GM18502 (cell line): Measurements from ENCODE around the gene KLF13.

ENCODE experiments used
- ATAC-seq: cut with Tn5 transposase; IDR thresholded peaks from one replicate; pipeline ENCODE4 v1.9.1; 2021; ENCODE audit warnings: mild to moderate bottlenecking; ENCODE audit not compliant: unreplicated experiment, poor library complexity

KLF13 gene

DNA sequence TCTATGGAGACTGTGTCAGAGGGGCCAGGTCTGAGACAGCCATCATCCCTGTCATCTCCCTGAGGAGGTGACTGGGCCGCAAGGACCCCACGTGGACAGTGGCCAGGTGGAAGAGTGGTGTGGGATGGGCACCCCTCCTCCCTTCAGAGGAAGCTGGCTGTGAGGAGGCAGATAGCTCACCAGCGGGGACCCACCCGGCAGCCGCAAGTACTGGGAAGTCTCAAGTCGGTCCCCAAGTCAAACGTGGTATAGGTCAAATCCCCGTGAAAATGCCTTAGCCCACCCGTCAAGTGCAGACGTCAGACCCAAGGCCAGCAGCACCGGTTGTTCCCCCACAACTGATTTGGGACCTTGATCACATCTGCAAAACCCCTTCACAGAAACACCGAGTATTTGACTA, 12.3 kb upstream of the KLF13 start:
- ATAC-seq, result no peak

- ATAC-seq, result no peak
Measured at GRCh38 chr15:31316135-31316795, 10.4 kb upstream of the KLF13 start.

DNA sequence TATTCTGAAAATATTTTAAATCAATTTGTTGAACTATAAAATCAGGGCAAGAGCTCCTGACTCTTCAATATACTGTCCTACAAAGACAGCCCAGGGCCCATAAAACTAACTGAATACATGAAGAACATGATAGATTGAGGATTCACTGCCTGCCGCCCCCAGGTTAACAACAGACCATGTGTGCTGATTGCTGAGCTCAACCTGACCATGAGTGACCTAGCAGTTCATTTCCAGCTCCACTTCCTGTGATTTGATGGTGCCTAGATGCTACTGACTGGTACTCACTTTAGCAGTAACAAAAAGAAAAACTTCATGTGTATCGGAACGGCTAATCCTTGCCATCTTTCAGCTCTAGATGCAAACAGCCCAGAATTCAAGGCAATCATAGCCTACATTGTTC, 9.6 kb upstream of the KLF13 start:
- ATAC-seq, result no peak

GRCh38 chr15:31317421-31318327, 9.0 kb upstream of the KLF13 start:
- ATAC-seq, result no peak

DNA sequence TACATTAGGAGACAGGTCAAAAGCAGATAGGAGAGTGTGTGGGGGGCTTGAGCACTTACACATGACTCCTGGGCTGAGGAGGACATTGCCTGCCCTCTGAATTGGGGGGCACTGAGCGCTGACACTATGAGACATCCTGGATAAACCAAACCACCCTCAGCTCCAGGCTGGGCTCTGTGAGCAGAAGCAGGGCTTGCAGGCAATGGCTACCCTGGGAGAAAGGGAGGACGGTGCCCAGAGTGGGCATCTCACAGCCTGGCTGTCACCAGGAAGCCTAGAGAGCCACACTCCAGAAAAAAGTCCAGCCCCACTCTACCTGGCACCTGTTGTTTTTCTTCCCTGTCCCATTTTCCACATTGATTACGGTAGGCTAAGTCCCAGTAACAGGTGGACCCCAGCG, 8.2 kb upstream of the KLF13 start:
- ATAC-seq, result no peak

DNA sequence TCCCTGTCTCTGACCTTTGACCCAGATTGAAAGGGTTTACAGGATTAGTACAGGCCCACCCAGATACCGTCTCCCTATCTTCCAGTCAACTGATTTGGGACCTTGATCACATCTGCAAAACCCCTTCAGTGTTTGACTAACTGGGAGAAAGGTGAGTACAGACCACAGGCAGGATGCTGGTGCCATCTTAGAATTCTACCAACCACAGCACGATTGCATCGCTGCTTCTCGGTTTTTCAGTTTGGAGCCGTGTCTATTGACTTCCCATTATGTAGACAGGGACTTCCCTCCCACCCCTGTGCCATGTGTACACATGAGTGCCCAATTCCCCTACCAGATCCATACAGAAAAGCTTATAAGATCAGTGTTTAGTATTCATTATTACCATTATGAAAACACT, 6.6 kb upstream of the KLF13 start:
- no peak for ATAC-seq

- no peak for ATAC-seq
Measured at GRCh38 chr15:31321418-31321817, 5.2 kb upstream of the KLF13 start.

- ATAC-seq, result no peak
Measured at GRCh38 chr15:31322504-31322903, 4.1 kb upstream of the KLF13 start.

DNA sequence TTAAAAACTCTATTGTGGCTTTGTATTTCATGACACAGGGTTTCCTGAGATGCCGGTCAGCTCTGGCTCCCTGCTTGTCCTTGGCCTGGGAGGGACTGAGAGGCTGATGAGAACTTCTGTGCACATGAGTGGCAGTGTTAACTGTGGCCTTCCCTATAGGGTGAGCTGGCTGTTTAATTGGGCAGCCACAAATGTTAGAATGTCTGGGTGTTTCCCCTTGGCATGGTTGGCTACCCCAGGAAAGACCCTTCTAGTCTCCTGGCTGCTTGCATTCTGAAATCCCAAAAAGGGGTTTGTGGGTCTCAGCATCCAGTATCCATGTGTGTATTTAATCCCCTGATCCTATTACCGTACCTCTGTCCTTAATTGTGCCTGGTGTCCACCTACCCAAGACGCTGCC, 3.0 kb upstream of the KLF13 start:
- no peak for ATAC-seq

- no peak for ATAC-seq
Measured at GRCh38 chr15:31324186-31324585, 2.4 kb upstream of the KLF13 start.

GRCh38 chr15:31324806-31325594, 1.6 kb upstream of the KLF13 start:
- ATAC-seq, result no peak

GRCh38 chr15:31325595-31326155, 960 bp upstream of the KLF13 start:
- ATAC-seq, result peak; percentile 0

GRCh38 chr15:31326875-31327668, 437 bp downstream of the KLF13 start:
- peak; percentile 20 for ATAC-seq

- no peak for ATAC-seq
Measured at GRCh38 chr15:31327669-31328427, 1.2 kb downstream of the KLF13 start.

GRCh38 chr15:31328428-31328968, 1.9 kb downstream of the KLF13 start:
- ATAC-seq, result no peak

DNA sequence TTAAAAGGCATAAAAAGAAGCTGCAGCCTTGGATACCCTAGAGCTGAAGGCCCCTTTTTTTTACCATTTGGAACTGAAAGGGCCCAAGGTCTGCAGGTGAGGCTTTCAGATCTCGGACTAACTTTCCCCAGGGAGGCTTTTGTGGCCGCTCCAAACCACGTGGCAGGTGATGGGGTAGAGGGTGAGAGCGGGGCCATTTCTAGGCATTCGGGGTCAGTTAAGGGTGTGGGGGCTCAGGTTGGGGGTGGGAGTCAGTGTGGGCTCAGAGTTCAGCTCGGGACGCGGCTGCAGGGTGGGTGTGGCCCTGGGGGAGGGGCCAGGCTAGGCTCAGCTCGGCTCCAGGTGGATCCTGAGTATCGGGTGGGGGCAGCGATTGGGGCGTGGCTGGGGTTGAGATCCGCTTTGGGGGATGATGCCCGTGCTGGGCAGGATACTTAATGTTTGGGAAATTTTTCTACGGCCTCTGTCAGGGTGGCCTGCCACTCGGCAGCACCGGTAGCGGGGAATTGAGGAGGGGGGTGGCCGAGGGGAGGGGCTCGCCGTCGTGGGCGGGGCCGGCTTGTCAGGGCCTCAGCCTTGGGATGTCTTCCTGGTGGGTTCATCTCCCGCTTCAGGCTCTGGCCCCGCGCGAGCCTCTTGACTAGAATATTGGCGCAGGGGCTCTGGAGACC, 2.5 kb downstream of the KLF13 start:
- no peak for ATAC-seq

- ATAC-seq, result no peak
Measured at GRCh38 chr15:31329640-31330010, 3.0 kb downstream of the KLF13 start.

DNA sequence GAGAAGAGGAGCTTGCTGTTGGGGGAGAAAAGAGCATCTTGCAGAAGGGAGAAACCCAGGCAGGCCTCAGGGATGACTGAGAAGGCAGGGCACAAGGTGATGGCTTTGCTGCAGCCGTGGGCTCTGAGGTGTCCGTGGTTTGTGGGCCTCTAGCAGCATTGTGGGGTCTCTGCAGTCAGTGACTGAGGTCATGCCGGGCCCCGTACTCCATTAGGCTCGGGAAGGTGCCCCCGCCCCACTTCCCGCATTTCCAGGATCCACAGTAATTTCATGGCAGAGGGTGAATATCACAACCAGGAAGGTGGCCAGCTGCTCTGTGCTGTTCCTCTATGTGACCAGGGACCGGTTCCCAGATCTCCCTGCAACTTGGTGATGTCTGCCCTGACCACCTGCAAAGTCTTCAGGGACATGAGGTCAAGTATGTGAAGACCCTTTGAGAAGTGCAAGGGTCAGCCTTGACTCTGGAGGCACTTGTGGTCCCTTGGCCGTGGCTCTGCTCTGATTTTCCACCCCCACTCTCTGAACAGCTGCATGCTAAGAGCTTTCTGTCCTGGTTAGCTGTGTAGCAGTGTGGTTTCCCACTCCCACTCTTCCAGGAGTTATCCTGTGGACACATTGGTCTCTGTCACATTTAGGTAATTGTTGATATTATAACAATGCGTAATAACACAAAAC, 3.6 kb downstream of the KLF13 start:
- no peak for ATAC-seq
